H1 (cell line): ENCODE results near the gene ROGDI. TPM values are rescaled to one million over a fixed set of nuclear protein-coding genes. Genes with fewer than 3 reads are reported as not detected.

Experiments used
- CTCF ChIA-PET: fragments of 300-600 bp; sonication (Branson Sonifier 250); formaldehyde crosslinking; loops from one replicate; lab custom pipeline; 2021; ENCODE audit not compliant: partially characterized antibody; lab: Charles Lee
- POLR2A ChIA-PET: fragments of 300-600 bp; sonication (Branson Sonifier 250); formaldehyde crosslinking; loops from one replicate; lab custom pipeline; 2021; ENCODE audit warnings: inconsistent platforms; ENCODE audit not compliant: partially characterized antibody; lab: Charles Lee
- DNase-seq, 2 experiments: peaks; one replicate each; pipeline versions ENCODE4 v3.0.0 to v3.0.0-alpha.2; 2010 to 2022; ENCODE audit warnings: low spot score in 2 of 2, low read depth in 1 of 2, mixed read lengths in 1 of 2
- FAIRE-seq: peaks from 2 replicates; lab custom pipeline; 2011; peaks lifted over from hg19 to GRCh38; lab: Jason Lieb, UNC
- H2AFZ ChIP-seq: 2 replicates; pipeline ENCODE4 v1.8.1; 2012; ENCODE audit warnings: low read length, inconsistent platforms
- H2AK5ac ChIP-seq: 2 replicates; pipeline ENCODE4 v1.6.1; 2013; ENCODE audit warnings: low read depth, low read length
- H2BK120ac ChIP-seq: replicated peaks from 2 replicates; pipeline ENCODE3; 2013; ENCODE audit warnings: low read depth, low read length, inconsistent platforms
- H2BK12ac ChIP-seq: 2 replicates; pipeline ENCODE4 v1.6.1; 2013; ENCODE audit warnings: low read depth, low read length
- H2BK15ac ChIP-seq: 2 replicates; pipeline ENCODE4 v1.6.1; 2013; ENCODE audit warnings: low read length
- H2BK20ac ChIP-seq: 2 replicates; pipeline ENCODE4 v1.6.1; 2013; ENCODE audit warnings: low read length
- H2BK5ac ChIP-seq: 2 replicates; pipeline ENCODE4 v1.6.1; 2013; ENCODE audit warnings: low read depth, low read length
- H3K14ac ChIP-seq: 2 replicates; pipeline ENCODE4 v1.6.1; 2013; ENCODE audit warnings: inconsistent platforms; ENCODE audit not compliant: insufficient read length
- H3K18ac ChIP-seq: 2 replicates; pipeline ENCODE4 v1.6.1; 2013; ENCODE audit warnings: low read length; ENCODE audit errors: extremely low read depth
- H3K23ac ChIP-seq: 2 replicates; pipeline ENCODE4 v1.6.1; 2013; ENCODE audit warnings: inconsistent platforms; ENCODE audit not compliant: insufficient read length
- H3K23me2 ChIP-seq: 2 replicates; pipeline ENCODE4 v1.6.1; 2013; ENCODE audit warnings: low read depth, low read length
- H3K27ac ChIP-seq: 2 replicates; pipeline ENCODE4 v1.6.1; 2011; ENCODE audit warnings: low read depth, low read length, inconsistent platforms
- H3K27me3 ChIP-seq, 4 experiments: replicated peaks in 1 of 4; 1 replicate in 1 of 4; 2 replicates in 3 of 4; pipeline versions ENCODE4 v1.6.1 to v1.8.1; 2011 to 2013; ENCODE audit warnings: low read length in 3 of 4, mild to moderate bottlenecking in 3 of 4, inconsistent platforms in 2 of 4, mixed read lengths in 2 of 4, moderate library complexity in 1 of 4; ENCODE audit not compliant: control insufficient read depth in 3 of 4, insufficient read depth in 3 of 4; ENCODE audit errors: extremely low read depth in 1 of 4
- H3K36me3 ChIP-seq, 4 experiments: 2 replicates each; pipeline versions ENCODE4 v1.6.1 to v1.8.1; 2011 to 2013; ENCODE audit warnings: mild to moderate bottlenecking in 4 of 4, low read length in 3 of 4, moderate library complexity in 2 of 4, control low read depth in 1 of 4, inconsistent platforms in 1 of 4; ENCODE audit not compliant: insufficient read depth in 4 of 4, control insufficient read depth in 2 of 4
- H3K4ac ChIP-seq: replicated peaks from 2 replicates; pipeline ENCODE3; 2013; ENCODE audit warnings: low read length, low read depth, mixed read lengths, inconsistent platforms; ENCODE audit not compliant: insufficient read length
- H3K4me1 ChIP-seq, 4 experiments: replicated peaks in 1 of 4; 1 replicate in 1 of 4; 2 replicates in 3 of 4; pipeline versions ENCODE4 v1.6.1 to v1.8.1; 2011 to 2013; ENCODE audit warnings: low read length in 3 of 4, inconsistent platforms in 2 of 4, mixed read lengths in 1 of 4; ENCODE audit not compliant: insufficient read depth in 4 of 4, control insufficient read depth in 3 of 4
- H3K4me2 ChIP-seq, 2 experiments: 2 replicates each; pipeline versions ENCODE4 v1.6.1 to v1.8.1; 2011 to 2013; ENCODE audit warnings: low read depth in 2 of 2, low read length in 2 of 2, control low read depth in 1 of 2, inconsistent platforms in 1 of 2, mild to moderate bottlenecking in 1 of 2; ENCODE audit not compliant: insufficient read depth in 1 of 2
- H3K4me3 ChIP-seq, 4 experiments: fragments of 200-600, 300-600 bp in 1 of 4; sonication (generic), shearing (Covaris generic), sonication (Bioruptor Twin) in 1 of 4; 2 replicates each; pipeline versions ENCODE4 v1.5.1 to v1.8.1; 2011 to 2016; ENCODE audit warnings: low read length in 4 of 4, low read depth in 3 of 4, control low read depth in 2 of 4, inconsistent platforms in 2 of 4, mild to moderate bottlenecking in 2 of 4, mixed read lengths in 1 of 4, moderate library complexity in 1 of 4; ENCODE audit not compliant: insufficient read depth in 2 of 4; ENCODE audit errors: extremely low read depth in 1 of 4
- H3K56ac ChIP-seq: replicated peaks from 2 replicates; pipeline ENCODE3; 2013; ENCODE audit warnings: low read depth, mild to moderate bottlenecking, mixed read lengths, low read length, inconsistent platforms; ENCODE audit not compliant: insufficient read length
- H3K79me1 ChIP-seq: 2 replicates; pipeline ENCODE4 v1.6.1; 2013; ENCODE audit warnings: low read depth, low read length, control low read depth
- H3K79me2 ChIP-seq, 2 experiments: 2 replicates each; pipeline versions ENCODE4 v1.6.1 to v1.8.1; 2012 to 2013; ENCODE audit warnings: low read length in 2 of 2, mild to moderate bottlenecking in 2 of 2, inconsistent platforms in 1 of 2; ENCODE audit not compliant: insufficient read depth in 2 of 2, control insufficient read depth in 1 of 2
- H3K9ac ChIP-seq, 4 experiments: replicated peaks in 1 of 4; 1 replicate in 1 of 4; 2 replicates in 3 of 4; pipeline versions ENCODE4 v1.6.1 to v1.8.1; 2011 to 2013; ENCODE audit warnings: low read depth in 3 of 4, low read length in 3 of 4, control low read depth in 2 of 4, mild to moderate bottlenecking in 2 of 4, moderate library complexity in 2 of 4, inconsistent platforms in 1 of 4; ENCODE audit errors: extremely low read depth in 1 of 4
- H3K9me3 ChIP-seq, 2 experiments: 2 replicates each; pipeline versions ENCODE4 v1.6.1 to v1.8.1; 2012 to 2013; ENCODE audit warnings: mild to moderate bottlenecking in 2 of 2, moderate library complexity in 2 of 2, control low read depth in 1 of 2, inconsistent platforms in 1 of 2, low read depth in 1 of 2, low read length in 1 of 2, mixed read lengths in 1 of 2; ENCODE audit not compliant: insufficient read depth in 2 of 2
- H4K20me1 ChIP-seq, 2 experiments: replicated peaks in 1 of 2; 2 replicates each; pipeline versions ENCODE3 to v1.8.1; 2011 to 2013; ENCODE audit warnings: inconsistent platforms in 2 of 2, low read length in 2 of 2, mild to moderate bottlenecking in 1 of 2; ENCODE audit not compliant: insufficient read depth in 2 of 2, control insufficient read depth in 1 of 2
- H4K5ac ChIP-seq: 2 replicates; pipeline ENCODE4 v1.6.1; 2013; ENCODE audit warnings: low read length, low read depth, mixed read lengths, inconsistent platforms; ENCODE audit not compliant: insufficient read length
- H4K8ac ChIP-seq: 2 replicates; pipeline ENCODE4 v1.8.0; 2013; ENCODE audit warnings: mild to moderate bottlenecking, moderate library complexity, low read length, inconsistent platforms; ENCODE audit not compliant: insufficient read depth; ENCODE audit errors: extremely low read depth
- H4K91ac ChIP-seq: replicated peaks from 2 replicates; pipeline ENCODE3; 2013; ENCODE audit warnings: low read length, mixed read lengths, inconsistent platforms; ENCODE audit not compliant: insufficient read length
- MAFK ChIP-seq: IDR thresholded peaks from 2 replicates; pipeline ENCODE4 v1.6.1; 2012; ENCODE audit warnings: low read depth, mild to moderate bottlenecking, improper control_type of control experiment, low read length
- TCF12 ChIP-seq: IDR thresholded peaks from 2 replicates; pipeline ENCODE4 v1.6.1; 2011; ENCODE audit warnings: low read depth, mild to moderate bottlenecking, low read length
- WGBS, 2 experiments: shearing (Covaris generic) in 1 of 2; methylation state at CpG; one replicate each; pipeline versions ENCODE4 v1.1.6 to v1.1.7; 2013 to 2015; ENCODE audit warnings: low lambda C conversion rate in 2 of 2, mixed read lengths in 2 of 2, inconsistent platforms in 1 of 2, low coverage in 1 of 2, missing lambda C conversion rate in 1 of 2; ENCODE audit not compliant: insufficient replicate concordance in 2 of 2, insufficient coverage in 1 of 2, insufficient read length in 1 of 2; ENCODE audit errors: extremely low coverage in 1 of 2, missing lambda C conversion rate in 1 of 2; 5-methylcytosine and 5-hydroxymethylcytosine counted together
- polyA plus RNA-seq, 7 experiments: library from polyadenylated mRNA; depleted of rRNA in 3 of 7; stranded (reverse) in 5 of 7; unstranded in 2 of 7; fragments of >200 nt in 5 of 7; fragments of 200-250 nt in 2 of 7; gene quantifications; 1 replicate in 5 of 7; 2 replicates in 1 of 7; 4 replicates in 1 of 7; pipeline versions ENCODE4 v1.2.1 to v1.2.3, GENCODE V29; 2011 to 2013; ENCODE audit warnings: missing spikeins in 2 of 7, mixed read lengths in 2 of 7
- total RNA-seq: library from RNA; stranded (reverse); fragmentation: NEBNext Ultra II Directional; extraction: Animal tissue kit (Norgen Biotek cat#: 25700); gene quantifications from 2 replicates; pipeline ENCODE4 v1.2.1, GENCODE V29; 2021

ROGDI gene
- total and polyA plus RNA-seq, 2 of the 8 experiments (the other 6 are each of a cell fraction or from before 2014, with no cell fraction given), result 27.4 to 68.4 TPM

- no peak overlapping the region for H2BK5ac ChIP-seq
Observed at GRCh38 chr16:4760221-4760910, 42.1 kb downstream of the ROGDI start.

More at GRCh38 chr16:4760221-4760910, 42.1 kb downstream of the ROGDI start:
- 95% methylated on average over 23 of the region's 23 CpGs; no CpG with 5 or more reads in 1 of the 2 experiments for whole genome bisulfite sequencing, 2 experiments
- H2AK5ac ChIP-seq, result no peak overlapping the region
- H3K27ac ChIP-seq, result no peak overlapping the region
- peaks cover 7 to 11% of the 10 kb centered on the region in 2 experiments for H4K20me1 ChIP-seq
- H3K79me1 ChIP-seq, result peaks cover 5% of the 10 kb centered on the region; the same call in 1 of the 2 replicates
- H3K9ac ChIP-seq, result no peak overlapping the region
- FAIRE-seq, result no peak
- H2BK120ac ChIP-seq, result no peak overlapping the region
- peaks cover 0 to 5% of the 10 kb centered on the region in 2 experiments; a peak in 1 of 4 replicates for H3K9me3 ChIP-seq
- CTCF ChIA-PET, result interaction anchor here (1.1 to 2.4 kb wide), 6 partner anchors 10 to 65 kb away, joined by 3 to 8 read pairs (median 5); no protein-coding TSS in a partner anchor
- H2BK15ac ChIP-seq, result no peak overlapping the region
- H2AFZ ChIP-seq, result no peak overlapping the region
- H3K4me1 ChIP-seq, result no peaks in the 10 kb centered on the region
- H3K79me2 ChIP-seq, result peaks cover 0 to 7% of the 10 kb centered on the region in 2 experiments; a peak in 1 of 4 replicates
- no peak overlapping the region for H4K5ac ChIP-seq
- no peaks in the 10 kb centered on the region for H3K27me3 ChIP-seq
- TF ChIP-seq MAFK, result no peak
- TF ChIP-seq TCF12, result no peak
- TF ChIP-seq, all 59 proteins: peak for 0
- H4K8ac ChIP-seq, result no peak overlapping the region
- no peak overlapping the region for H3K4ac ChIP-seq
- no peak overlapping the region for H3K14ac ChIP-seq
- H3K18ac ChIP-seq, result no peak overlapping the region
- peaks cover 14 to 41% (median 22%) of the 10 kb centered on the region in 4 experiments for H3K36me3 ChIP-seq
- no peak for DNase-seq
- no peaks in the 10 kb centered on the region; the same call in 1 of the 2 replicates for H3K23me2 ChIP-seq
- POLR2A ChIA-PET, result interaction anchor here (0.6 to 2.9 kb wide), 7 partner anchors 10 to 65 kb away, joined by 3 to 16 read pairs (median 3); no protein-coding TSS in a partner anchor
- no peak overlapping the region for H2BK12ac ChIP-seq
- no peak overlapping the region for H3K4me2 ChIP-seq
- H4K91ac ChIP-seq, result no peak overlapping the region
- H3K4me3 ChIP-seq, result no peak overlapping the region
- no peak overlapping the region for H3K56ac ChIP-seq
- no peak overlapping the region for H2BK20ac ChIP-seq
- H3K23ac ChIP-seq, result no peak overlapping the region
